ENCODE data around the gene ADGRA1. TPM values are rescaled to one million over a fixed set of nuclear protein-coding genes. Genes with fewer than 3 reads are reported as not detected.

The ADGRA1 gene
- total and polyA plus RNA-seq, 2 experiments from 2014 or later, result 0.23 to 0.52 TPM

GRCh38 chr10:133116455-133116854 lies 28.7 kb downstream of the ADGRA1 start:
- H3K9me3 Mint-ChIP-seq, result peaks cover 6% of the 10 kb centered on the region; the same call in 2 of the 3 replicates
- H3K4me3 Mint-ChIP-seq, result no peak overlapping the region
- no peak for TF ChIP-seq CREB1 (CRISPR knock-in tag; IDR thresholded peaks at IDR 0.05; ENCODE audit: low read depth)
- TF ChIP-seq POLR2AphosphoS5 (IDR thresholded peaks at IDR 0.05; ENCODE audit: low read depth), result no peak
- TF ChIP-seq ZNF114 (CRISPR knock-in tag; IDR thresholded peaks at IDR 0.05), result no peak
- TF ChIP-seq EZH2phosphoT487 (IDR thresholded peaks at IDR 0.05; ENCODE audit: unreplicated experiment), result no peak
- Histone ChIP-seq H3K4me1 (ENCODE audit: insufficient read depth) (no peaks in the 10 kb centered on the region), H3K27ac (ENCODE audit: low read depth) (no peak overlapping the region), H3K4me2 (no peak overlapping the region), H3K27me3 (ENCODE audit: insufficient read depth) (no peaks in the 10 kb centered on the region), H3K36me3 (ENCODE audit: insufficient read depth) (no peaks in the 10 kb centered on the region), H3K79me2 (replicated peaks; ENCODE audit: insufficient read depth) (no peaks in the 10 kb centered on the region), H2AFZ (no peak overlapping the region), H3K4me3 (no peak overlapping the region), H3F3A (replicated peaks; ENCODE audit: low read depth) (no peaks in the 10 kb centered on the region), H4K20me1 (replicated peaks; ENCODE audit: insufficient read depth) (no peaks in the 10 kb centered on the region), H3K9me2 (ENCODE audit: insufficient read depth) (no peaks in the 10 kb centered on the region)
- peaks cover 4% of the 10 kb centered on the region for H3K27me3 Mint-ChIP-seq (ENCODE audit: insufficient read depth, low read depth, poor library complexity)
- ATAC-seq (no peak), DNase-seq (ENCODE audit: low spot score) (no peak)
- no peaks in the 10 kb centered on the region for H3K36me3 Mint-ChIP-seq (ENCODE audit: low read depth)
- H3K4me1 Mint-ChIP-seq, result no peaks in the 10 kb centered on the region
- no peak overlapping the region for H3K27ac Mint-ChIP-seq

- ATAC-seq, result no peak
- no peaks in the 10 kb centered on the region for H3F3A ChIP-seq (replicated peaks; ENCODE audit: low read depth)
- Mint-ChIP-seq H3K9me3 (peaks cover 2% of the 10 kb centered on the region; the same call in 2 of the 3 replicates), H3K27ac (no peak overlapping the region), H3K4me3 (no peak overlapping the region), H3K4me1 (no peaks in the 10 kb centered on the region), H3K27me3 (ENCODE audit: insufficient read depth, low read depth, poor library complexity) (peaks cover 4% of the 10 kb centered on the region), H3K36me3 (ENCODE audit: low read depth) (no peaks in the 10 kb centered on the region)
- no peaks in the 10 kb centered on the region for H3K27me3 ChIP-seq (ENCODE audit: insufficient read depth)
- H3K36me3 ChIP-seq (ENCODE audit: insufficient read depth), result no peaks in the 10 kb centered on the region
- no peaks in the 10 kb centered on the region for H3K79me2 ChIP-seq (replicated peaks; ENCODE audit: insufficient read depth)
- DNase-seq (ENCODE audit: low spot score), result no peak
- no peaks in the 10 kb centered on the region for H3K4me1 ChIP-seq (ENCODE audit: insufficient read depth)
- no peaks in the 10 kb centered on the region for H3K9me2 ChIP-seq (ENCODE audit: insufficient read depth)
- no peak overlapping the region for H2AFZ ChIP-seq
- no peak overlapping the region for H3K4me3 ChIP-seq
- H3K27ac ChIP-seq (ENCODE audit: low read depth), result no peak overlapping the region
- H3K4me2 ChIP-seq, result no peak overlapping the region
- no peak for TF ChIP-seq REST (IDR thresholded peaks at IDR 0.05; ENCODE audit: unreplicated experiment)
- H4K20me1 ChIP-seq (replicated peaks; ENCODE audit: insufficient read depth), result no peaks in the 10 kb centered on the region
These were observed 29.4 kb downstream of the ADGRA1 start for GRCh38 chr10:133117036-133117687.

GRCh38 chr10:133117688-133118071 lies 30.0 kb downstream of the ADGRA1 start:
- no peaks in the 10 kb centered on the region for H3K9me2 ChIP-seq (ENCODE audit: insufficient read depth)
- H4K20me1 ChIP-seq (replicated peaks; ENCODE audit: insufficient read depth), result no peaks in the 10 kb centered on the region
- Mint-ChIP-seq H3K27ac (no peak overlapping the region), H3K36me3 (ENCODE audit: low read depth) (no peaks in the 10 kb centered on the region), H3K27me3 (ENCODE audit: insufficient read depth, low read depth, poor library complexity) (peaks cover 2% of the 10 kb centered on the region), H3K9me3 (no peaks in the 10 kb centered on the region; the same call in 1 of the 3 replicates), H3K4me1 (no peaks in the 10 kb centered on the region), H3K4me3 (no peak overlapping the region)
- H3K4me2 ChIP-seq, result no peak overlapping the region
- no peak overlapping the region for H3K4me3 ChIP-seq
- H3K36me3 ChIP-seq (ENCODE audit: insufficient read depth), result no peaks in the 10 kb centered on the region
- DNase-seq (ENCODE audit: low spot score) (no peak), ATAC-seq (no peak)
- H3K4me1 ChIP-seq (ENCODE audit: insufficient read depth), result no peaks in the 10 kb centered on the region
- no peak overlapping the region for H2AFZ ChIP-seq
- H3K27me3 ChIP-seq (ENCODE audit: insufficient read depth), result no peaks in the 10 kb centered on the region
- H3F3A ChIP-seq (replicated peaks; ENCODE audit: low read depth), result no peaks in the 10 kb centered on the region
- H3K79me2 ChIP-seq (replicated peaks; ENCODE audit: insufficient read depth), result no peaks in the 10 kb centered on the region
- no peak overlapping the region for H3K27ac ChIP-seq (ENCODE audit: low read depth)
- no peak for TF ChIP-seq EZH2phosphoT487 (IDR thresholded peaks at IDR 0.05; ENCODE audit: unreplicated experiment)
- no peak for TF ChIP-seq ZNF462 (CRISPR knock-in tag; IDR thresholded peaks at IDR 0.05)
- TF ChIP-seq CREB1 (CRISPR knock-in tag; IDR thresholded peaks at IDR 0.05; ENCODE audit: low read depth), result no peak
- no peak for TF ChIP-seq NANOG (IDR thresholded peaks at IDR 0.05; ENCODE audit: borderline replicate concordance)
